Right lobe of liver (tissue), 4 donors: ENCODE data around the gene MOB3A.

Source experiments
- POLR2A ChIP-seq: fragments of 450-650 bp; IDR thresholded peaks from one replicate; pipeline ENCODE4 v1.6.1; 2017; ENCODE audit warnings: antibody characterized with exemption, mild to moderate bottlenecking
- TF ChIP-seq, protein P1 (sequence below), 4 donors: fragments of 200-600 bp in 3 of 4; fragments of 450-650 bp in 1 of 4; IDR thresholded peaks; one replicate each; pipeline versions ENCODE4 v1.5.1 to v1.8.0; 2016 to 2022; ENCODE audit warnings: antibody characterized with exemption in 4 of 4, mild to moderate bottlenecking in 2 of 4
- donor health status: DM: no; HTN: no; CAD: no.
- donor health status: DM: no; HTN: no; CAD: no.
- donor health status: DM: no; HTN: yes; CAD: no.

DNA sequence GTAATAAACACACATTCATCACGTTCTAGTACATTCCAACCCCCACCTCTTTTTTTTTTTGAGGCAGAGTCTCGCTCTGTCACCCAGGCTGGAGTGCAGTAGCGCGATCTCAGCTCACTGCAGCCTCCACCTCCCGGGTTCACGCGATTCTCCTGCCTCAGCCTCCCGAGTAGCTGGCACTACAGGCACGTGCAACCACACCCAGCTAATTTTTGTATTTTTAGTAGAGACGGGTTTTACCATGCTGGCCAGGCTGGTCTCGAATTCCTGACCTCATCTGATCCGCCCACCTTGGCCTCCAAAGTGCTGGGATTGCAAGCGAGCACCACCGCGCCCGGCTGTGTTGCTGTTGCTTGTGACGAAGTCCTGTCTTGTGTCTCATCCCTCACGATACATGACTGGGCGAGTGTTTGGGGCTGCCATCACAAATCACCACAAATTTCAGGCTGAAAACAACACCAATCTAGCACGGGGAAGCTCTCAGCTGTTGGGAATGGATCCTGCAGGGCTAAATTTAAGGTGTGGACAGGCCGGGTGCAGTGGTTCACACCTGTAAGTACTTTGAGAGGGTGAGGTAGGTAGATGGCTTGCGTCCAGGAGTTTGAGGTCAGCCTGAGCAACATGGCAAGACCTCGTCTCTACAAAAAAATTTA is 15.7 kb downstream of the MOB3A start:
- TF ChIP-seq, protein P1, sequence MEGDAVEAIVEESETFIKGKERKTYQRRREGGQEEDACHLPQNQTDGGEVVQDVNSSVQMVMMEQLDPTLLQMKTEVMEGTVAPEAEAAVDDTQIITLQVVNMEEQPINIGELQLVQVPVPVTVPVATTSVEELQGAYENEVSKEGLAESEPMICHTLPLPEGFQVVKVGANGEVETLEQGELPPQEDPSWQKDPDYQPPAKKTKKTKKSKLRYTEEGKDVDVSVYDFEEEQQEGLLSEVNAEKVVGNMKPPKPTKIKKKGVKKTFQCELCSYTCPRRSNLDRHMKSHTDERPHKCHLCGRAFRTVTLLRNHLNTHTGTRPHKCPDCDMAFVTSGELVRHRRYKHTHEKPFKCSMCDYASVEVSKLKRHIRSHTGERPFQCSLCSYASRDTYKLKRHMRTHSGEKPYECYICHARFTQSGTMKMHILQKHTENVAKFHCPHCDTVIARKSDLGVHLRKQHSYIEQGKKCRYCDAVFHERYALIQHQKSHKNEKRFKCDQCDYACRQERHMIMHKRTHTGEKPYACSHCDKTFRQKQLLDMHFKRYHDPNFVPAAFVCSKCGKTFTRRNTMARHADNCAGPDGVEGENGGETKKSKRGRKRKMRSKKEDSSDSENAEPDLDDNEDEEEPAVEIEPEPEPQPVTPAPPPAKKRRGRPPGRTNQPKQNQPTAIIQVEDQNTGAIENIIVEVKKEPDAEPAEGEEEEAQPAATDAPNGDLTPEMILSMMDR (IDR thresholded peaks at IDR 0.05): no peak
- TF ChIP-seq POLR2A: no peak
